Hematopoietic multipotent progenitor cell treated with erythropoietin and hydrocortisone succinate and interleukin-3 and kit ligand, for 15 days (in vitro differentiated cells): ENCODE results near the gene STIP1.

Experiments
- DNase-seq: peaks from one replicate; pipeline ENCODE4 v3.0.0-alpha.2; 2015; ENCODE audit warnings: low spot score

Gene STIP1

DNA sequence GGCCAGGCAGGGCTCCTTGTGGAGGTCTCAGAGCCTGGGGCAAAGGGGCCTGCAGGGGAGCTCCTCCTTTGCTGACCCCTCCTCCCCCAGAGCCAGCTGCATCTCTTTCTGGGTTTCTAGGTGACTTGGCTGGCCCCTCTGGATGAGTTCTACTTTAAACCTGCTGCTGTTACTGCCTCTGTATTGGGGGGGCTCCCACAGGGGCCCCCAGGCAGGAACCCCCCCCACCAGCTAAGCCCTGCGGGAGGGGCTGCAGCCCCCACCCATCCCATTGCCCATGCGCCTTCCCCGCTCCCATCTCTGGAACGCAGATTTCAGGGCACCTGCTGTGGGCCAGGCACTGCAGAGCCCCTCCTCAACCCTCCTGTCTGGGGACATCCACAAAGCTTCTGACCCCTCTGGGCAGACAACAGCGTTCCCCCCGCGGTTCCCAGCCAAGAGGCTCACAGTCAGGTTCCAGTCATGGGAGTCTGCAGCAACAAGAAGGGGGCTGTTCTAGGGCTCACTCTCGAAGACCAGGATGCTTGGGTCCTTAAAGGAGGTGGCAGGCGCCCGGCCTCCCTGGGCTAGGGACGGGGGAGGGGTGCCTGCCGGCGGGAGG lies 64.5 kb downstream of the STIP1 start:
- DNase-seq = no peak

DNA sequence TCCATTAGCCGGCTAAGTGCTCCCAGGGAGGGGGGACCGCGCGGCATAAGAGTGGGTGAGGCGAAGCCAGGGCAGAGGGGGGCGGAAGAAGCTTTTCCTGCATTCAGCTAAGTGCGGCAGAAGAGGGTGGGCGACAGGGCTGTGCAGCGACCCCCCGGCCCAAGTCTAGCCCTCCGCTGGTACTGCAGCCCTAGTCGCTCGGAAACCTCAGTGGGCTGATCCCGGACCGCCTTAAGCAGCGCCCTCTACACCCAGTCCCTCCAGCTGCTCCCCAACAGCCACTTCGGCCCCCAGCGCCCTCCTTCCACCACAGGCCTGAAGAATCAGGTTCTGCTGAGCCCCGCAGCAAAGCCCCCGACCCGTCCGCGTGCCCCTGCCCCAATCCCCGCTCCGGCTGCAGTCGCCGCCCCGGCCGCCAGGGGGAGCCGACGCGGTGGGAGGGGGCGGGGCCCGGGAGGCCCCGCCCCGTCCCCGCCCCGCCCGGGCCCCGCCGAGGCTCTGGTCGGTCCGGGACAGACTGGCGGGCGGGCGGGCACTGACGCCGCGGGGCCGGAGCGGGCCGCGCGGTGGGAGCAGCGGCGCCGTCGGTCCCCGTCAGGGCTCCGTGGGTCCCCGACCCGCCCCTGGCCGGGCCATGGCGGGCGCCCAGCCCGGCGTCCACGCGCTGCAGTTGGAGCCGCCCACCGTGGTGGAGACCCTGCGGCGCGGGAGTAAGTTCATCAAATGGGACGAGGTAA lies 65.2 kb downstream of the STIP1 start, which contains the start of gene PLCB3:
PLCB3 (plus strand) TSS at position 515 of the 737 bp plus-strand sequence; CDS start at position 635, 120 bp downstream.
- DNase-seq = peak; percentile 66

DNA sequence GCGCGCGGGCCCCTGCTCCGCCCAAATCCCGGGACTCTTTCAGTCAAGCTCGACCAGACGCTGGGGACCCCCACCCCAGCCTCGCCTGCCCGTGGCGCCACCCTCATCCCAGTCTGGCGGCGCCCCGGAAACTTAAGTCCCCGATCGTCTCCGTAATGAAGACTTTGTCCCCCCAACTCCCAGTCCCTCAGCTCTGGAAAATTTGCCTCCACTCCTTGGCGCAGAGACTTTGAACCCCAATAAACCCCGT lies 65.7 kb downstream of the STIP1 start:
- DNase-seq = no peak

DNA sequence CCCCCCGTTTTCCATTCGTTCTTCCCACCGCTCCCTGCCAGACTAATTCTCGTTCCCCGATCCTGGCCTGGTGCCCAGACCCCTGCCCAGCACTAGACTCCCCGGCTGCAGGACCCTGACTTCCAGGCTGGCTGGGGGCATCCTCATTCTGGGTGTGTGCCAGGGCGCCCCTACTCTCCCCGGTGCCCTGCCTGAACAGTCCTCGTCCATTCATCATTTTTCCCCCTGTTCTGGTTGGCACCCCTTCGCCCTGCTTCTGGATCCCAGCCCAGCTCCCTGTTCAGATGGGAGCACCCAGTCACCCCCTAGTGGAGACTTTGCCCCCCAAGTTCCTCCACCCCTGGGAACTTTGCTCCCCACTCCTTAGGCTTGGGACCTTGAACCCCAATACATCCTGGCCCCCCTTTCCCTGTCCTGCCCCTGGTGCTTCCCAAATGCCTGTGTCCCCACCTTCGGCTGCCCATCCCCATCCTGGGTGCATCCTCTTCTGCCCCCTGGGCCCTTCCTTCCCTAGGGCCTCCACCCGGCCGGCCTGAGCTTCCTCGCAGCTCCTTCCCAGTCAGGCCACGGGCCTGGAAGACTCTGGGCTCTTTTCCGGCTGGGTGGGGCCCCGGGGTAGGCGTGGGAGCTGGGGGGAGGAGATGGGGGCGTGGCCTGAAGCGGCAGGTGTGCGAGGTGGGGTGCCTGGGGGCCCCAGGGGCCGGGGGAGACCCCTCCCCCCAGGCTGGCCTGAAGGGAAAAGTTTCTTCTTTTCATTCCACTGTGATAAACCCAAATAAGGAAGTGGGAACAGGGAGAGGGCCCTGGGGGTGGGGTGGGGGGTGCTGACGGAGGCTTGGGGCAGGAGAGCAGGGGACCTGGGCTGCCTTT lies 66.3 kb downstream of the STIP1 start:
- peak; percentile 63 for DNase-seq

DNA sequence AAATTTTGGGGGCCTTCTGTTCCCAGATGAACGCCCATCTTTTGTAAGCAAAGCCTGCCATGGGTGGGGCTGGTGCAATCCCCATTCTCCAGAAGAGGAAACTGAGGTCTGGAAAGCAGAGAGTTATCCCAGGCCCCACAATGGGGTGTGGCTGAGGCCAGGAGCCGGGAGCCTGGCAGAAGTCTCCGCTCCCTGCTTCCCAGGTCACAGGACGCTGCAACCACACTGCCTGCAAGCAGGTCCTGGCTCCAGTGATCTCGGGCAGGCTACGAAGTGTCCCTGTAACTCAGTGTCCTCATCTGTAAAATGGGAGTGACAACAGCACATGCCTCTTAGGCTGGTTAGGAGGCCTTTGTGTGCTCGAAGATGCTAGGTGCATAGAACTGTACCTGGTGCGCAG lies 67.1 kb downstream of the STIP1 start:
- DNase-seq = no peak

DNA sequence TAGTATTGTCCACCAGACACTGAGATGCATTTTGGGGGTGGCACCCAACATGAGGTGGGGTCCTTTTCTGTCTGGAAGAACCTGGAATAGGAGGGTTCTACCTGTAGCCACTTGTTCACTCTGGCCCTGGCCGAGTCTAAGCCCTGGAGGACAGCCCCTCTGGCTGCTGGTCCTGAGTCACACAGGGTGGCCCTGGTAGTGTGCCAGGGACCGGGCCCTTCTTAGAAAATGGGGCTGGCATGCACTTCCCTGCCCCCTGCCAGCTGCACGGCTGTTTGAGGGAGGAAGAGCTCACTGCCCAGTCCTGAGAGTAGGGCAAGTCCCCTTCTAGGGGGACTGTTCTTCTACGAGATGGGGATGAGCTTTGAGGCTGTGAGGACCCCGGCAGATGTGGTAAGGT lies 67.5 kb downstream of the STIP1 start:
- DNase-seq = peak; percentile 71
